Esophagus squamous epithelium (tissue), 5 donors: Measurements from ENCODE around the gene ZBTB11. TPM values are rescaled to one million over a fixed set of nuclear protein-coding genes. Genes with fewer than 3 reads are reported as not detected.

Experiments used
- DNase-seq: peaks from one replicate; lab custom pipeline; 2025; lab: John Stamatoyannopoulos, UW
- H3K27ac ChIP-seq, 4 donors: fragments of 200-600 bp; sonication (generic); one replicate each; pipeline ENCODE4 v1.5.1; 2016 to 2019; ENCODE audit warnings: mild to moderate bottlenecking in 1 of 4
- H3K27me3 ChIP-seq, 4 donors: fragments of 200-600 bp; sonication (generic); 1 replicate in 3 of 4; 2 replicates in 1 of 4; pipeline versions ENCODE4 v1.5.1 to v1.6.0; 2017 to 2021; ENCODE audit warnings: antibody characterized with exemption in 1 of 4
- H3K36me3 ChIP-seq, 3 donors: fragments of 200-600 bp; sonication (generic); one replicate each; pipeline ENCODE4 v1.5.1; 2016 to 2019
- H3K4me1 ChIP-seq, 3 donors: fragments of 200-600 bp; sonication (generic); one replicate each; pipeline ENCODE4 v1.5.1; 2017 to 2019
- H3K4me3 ChIP-seq, 4 donors: fragments of 200-600 bp; sonication (generic); 1 replicate in 3 of 4; 2 replicates in 1 of 4; pipeline ENCODE4 v1.5.1; 2016 to 2019; ENCODE audit warnings: mild to moderate bottlenecking in 2 of 4, moderate library complexity in 1 of 4
- H3K9me3 ChIP-seq, 3 donors: fragments of 200-600 bp; sonication (generic); one replicate each; pipeline ENCODE4 v1.5.1; 2016 to 2019
- CTCF ChIP-seq, 6 experiments: fragments of 450-650 bp in 4 of 6; fragments of 200-600 bp in 2 of 6; sonication (generic) in 2 of 6; IDR thresholded peaks; one replicate each; pipeline ENCODE4 v1.5.1; 2016 to 2019; ENCODE audit warnings: antibody characterized with exemption in 6 of 6, mild to moderate bottlenecking in 4 of 6, moderate library complexity in 4 of 6
- POLR2A ChIP-seq, 4 donors: fragments of 450-650 bp; IDR thresholded peaks; one replicate each; pipeline ENCODE4 v1.6.1; 2017; ENCODE audit warnings: antibody characterized with exemption in 4 of 4, mild to moderate bottlenecking in 4 of 4, moderate library complexity in 3 of 4
- WGBS, 2 donors: methylation state at CpG; one replicate each; pipeline ENCODE4 v1.1.5; 2018; 5-methylcytosine and 5-hydroxymethylcytosine counted together
- intact Hi-C: fragments of 100-400 bp; cut with DNase I; formaldehyde crosslinking; loops from one replicate; pipeline ENCODE4 v1.15.0; 2022
- total RNA-seq, 4 donors: library from RNA; depleted of rRNA; stranded (reverse); fragments of >200 nt; gene quantifications; one replicate each; pipeline ENCODE4 v1.1.0, GENCODE V29; 2016
- donor health status: DM: yes; HTN: yes; CAD: no.

The ZBTB11 gene
- total RNA-seq, 4 donors from 2014 or later: 12.7 to 26.9 (median 18.8) TPM

- H3K9me3 ChIP-seq: no peaks in the 10 kb centered on the region
- H3K4me3 ChIP-seq: no peak overlapping the region
- intact Hi-C loops: no loop called here
- no peak for DNase-seq
- no peaks in the 10 kb centered on the region for H3K27me3 ChIP-seq
- no peaks in the 10 kb centered on the region for H3K4me1 ChIP-seq
- WGBS, 2 donors: 86 to 93% methylated on average over 4 of the region's 4 CpGs
- TF ChIP-seq POLR2A (IDR thresholded peaks at IDR 0.05) (no peak), CTCF (IDR thresholded peaks at IDR 0.05) (no peak)
- peaks cover 9 to 97% (median 12%) of the 10 kb centered on the region in 3 donors for H3K36me3 ChIP-seq
- H3K27ac ChIP-seq: no peak overlapping the region
These were observed 11.6 kb downstream of the ZBTB11 start for GRCh38 chr3:101665357-101665756.

- WGBS, 2 donors: 96 to 100% methylated on average over 3 of the region's 3 CpGs
- no peak overlapping the region for H3K27ac ChIP-seq
- no peaks in the 10 kb centered on the region for H3K27me3 ChIP-seq
- TF ChIP-seq POLR2A (IDR thresholded peaks at IDR 0.05): no peak
- no peak for TF ChIP-seq CTCF (IDR thresholded peaks at IDR 0.05)
- no peak for DNase-seq
- H3K4me1 ChIP-seq: no peaks in the 10 kb centered on the region
- H3K9me3 ChIP-seq: no peaks in the 10 kb centered on the region
- no peak overlapping the region for H3K4me3 ChIP-seq
- intact Hi-C loops: no loop called here
- peaks cover 22 to 97% (median 30%) of the 10 kb centered on the region in 3 donors for H3K36me3 ChIP-seq
These were observed 16.2 kb downstream of the ZBTB11 start for GRCh38 chr3:101660714-101661113.

DNA sequence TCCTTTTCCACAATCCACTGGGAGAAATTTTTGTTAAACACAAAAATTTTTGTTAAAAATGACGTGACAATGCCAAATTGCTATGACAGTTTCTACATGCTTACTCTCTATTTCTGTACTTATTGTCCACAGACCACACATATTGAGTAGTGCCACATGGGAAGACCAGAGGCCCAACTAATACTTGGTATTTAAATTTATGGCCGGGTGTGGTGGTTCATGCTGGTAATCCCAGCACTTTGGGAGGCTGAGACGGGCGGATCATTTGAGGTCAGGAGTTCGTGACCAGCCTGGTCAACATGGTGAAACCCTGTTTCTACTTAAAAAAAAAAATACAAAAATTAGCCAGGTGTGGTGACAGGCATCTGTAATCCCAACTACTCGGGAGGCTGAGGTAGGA is 20.3 kb downstream of the ZBTB11 start:
- H3K4me1 ChIP-seq: no peaks in the 10 kb centered on the region
- TF ChIP-seq POLR2A (IDR thresholded peaks at IDR 0.05) (no peak), CTCF (IDR thresholded peaks at IDR 0.05) (no peak)
- H3K4me3 ChIP-seq: no peak overlapping the region
- 89 to 94% methylated on average over 4 to 6 of the region's 6 CpGs for WGBS, 2 donors
- no peaks in the 10 kb centered on the region for H3K9me3 ChIP-seq
- intact Hi-C loops: no loop called here
- peaks cover 24 to 99% (median 31%) of the 10 kb centered on the region in 3 donors for H3K36me3 ChIP-seq
- no peak for DNase-seq
- H3K27ac ChIP-seq: no peak overlapping the region
- H3K27me3 ChIP-seq: no peaks in the 10 kb centered on the region

GRCh38 chr3:101646726-101647125 is 30.2 kb downstream of the ZBTB11 start:
- peaks cover 8 to 43% (median 14%) of the 10 kb centered on the region in 3 donors for H3K36me3 ChIP-seq

More at GRCh38 chr3:101646726-101647125, 30.2 kb downstream of the ZBTB11 start:
- H3K27ac ChIP-seq: peak overlapping the region in 1 of 4 donors; percentile 19
- TF ChIP-seq CTCF (IDR thresholded peaks at IDR 0.05) (no peak), POLR2A (IDR thresholded peaks at IDR 0.05) (no peak)
- 92 to 100% methylated on average over 1 of the region's 1 CpG for WGBS, 2 donors
- no peaks in the 10 kb centered on the region for H3K27me3 ChIP-seq
- H3K4me1 ChIP-seq: peaks cover 0 to 19% (median 4%) of the 10 kb centered on the region in 3 donors
- H3K9me3 ChIP-seq: no peaks in the 10 kb centered on the region
- no peak for DNase-seq
- no peak overlapping the region for H3K4me3 ChIP-seq
- intact Hi-C loops: no loop called here
